ENCODE results near the gene MUCL1. TPM values are rescaled to one million over a fixed set of nuclear protein-coding genes. Genes with fewer than 3 reads are reported as not detected.
A peak's percentile ranks its signal among the peaks of the same experiment; 100 is the strongest.

Gene MUCL1, protein sequence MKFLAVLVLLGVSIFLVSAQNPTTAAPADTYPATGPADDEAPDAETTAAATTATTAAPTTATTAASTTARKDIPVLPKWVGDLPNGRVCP
- polyA plus RNA-seq (2011; rRNA removed) = not detected in 2 replicates
- not detected in 2 replicates for polyA plus RNA-seq (2012; cell fraction: cytosol; rRNA removed)
- not detected in 2 replicates for polyA plus RNA-seq (2012; cell fraction: nucleus; rRNA removed)
- polyA plus RNA-seq (2017; fragmentation: RNase III; extraction: RNeasy Plus Mini Kit Qiagen cat#74134 plus additional on column Dnase treatment) = not detected in 3 replicates
- not detected in 2 replicates for polyA minus RNA-seq (2011; rRNA and poly(A)+ RNA removed)

DNA sequence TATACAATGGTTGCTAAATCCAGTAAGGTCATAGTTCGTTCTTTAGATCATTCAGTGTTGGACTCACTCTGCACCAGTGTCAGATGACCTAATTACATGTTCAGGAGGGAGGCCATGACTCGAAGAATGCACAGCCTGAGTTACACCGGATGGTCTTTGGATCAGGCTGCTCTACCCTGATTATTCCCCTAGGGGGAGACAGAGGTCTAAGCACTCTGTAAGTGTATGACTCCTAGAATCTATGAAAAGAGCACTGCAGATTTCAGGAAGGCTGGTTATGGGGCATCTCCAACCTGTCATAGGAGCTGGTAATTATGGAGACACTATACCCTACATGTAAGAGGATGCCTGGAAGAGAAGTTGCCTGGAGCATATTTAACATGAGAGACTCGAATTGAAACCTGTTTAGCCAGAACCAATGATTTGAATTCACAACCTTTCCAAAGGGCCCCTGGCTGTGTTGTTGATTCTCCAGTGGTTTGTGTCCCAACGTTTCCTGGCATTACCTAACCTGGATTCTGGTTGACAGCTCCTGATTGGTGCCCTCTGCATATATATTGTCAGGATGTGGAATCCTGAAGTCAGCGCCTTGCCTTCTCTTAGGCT is at the start of gene MUCL1:
Gene MUCL1, plus strand, starts transcription at position 584 of the 606 bp plus-strand sequence. CDS start 67 bp downstream, outside the sequence.
- FAIRE-seq (peak; percentile 94), ATAC-seq (peak; percentile 98 to 99), DNase-seq (ENCODE audit: low read depth in 1 of 2, low spot score in 1 of 2) (peak; percentile 52 to 71)
- 19% methylated on average over 6 of the region's 6 CpGs for WGBS (ENCODE audit: missing lambda C conversion rate)
- no peak for TF ChIP-seq HOXB13 (CRISPR knock-in tag; IDR thresholded peaks at IDR 0.05; ENCODE audit: low read depth)
- TF ChIP-seq, protein P1, sequence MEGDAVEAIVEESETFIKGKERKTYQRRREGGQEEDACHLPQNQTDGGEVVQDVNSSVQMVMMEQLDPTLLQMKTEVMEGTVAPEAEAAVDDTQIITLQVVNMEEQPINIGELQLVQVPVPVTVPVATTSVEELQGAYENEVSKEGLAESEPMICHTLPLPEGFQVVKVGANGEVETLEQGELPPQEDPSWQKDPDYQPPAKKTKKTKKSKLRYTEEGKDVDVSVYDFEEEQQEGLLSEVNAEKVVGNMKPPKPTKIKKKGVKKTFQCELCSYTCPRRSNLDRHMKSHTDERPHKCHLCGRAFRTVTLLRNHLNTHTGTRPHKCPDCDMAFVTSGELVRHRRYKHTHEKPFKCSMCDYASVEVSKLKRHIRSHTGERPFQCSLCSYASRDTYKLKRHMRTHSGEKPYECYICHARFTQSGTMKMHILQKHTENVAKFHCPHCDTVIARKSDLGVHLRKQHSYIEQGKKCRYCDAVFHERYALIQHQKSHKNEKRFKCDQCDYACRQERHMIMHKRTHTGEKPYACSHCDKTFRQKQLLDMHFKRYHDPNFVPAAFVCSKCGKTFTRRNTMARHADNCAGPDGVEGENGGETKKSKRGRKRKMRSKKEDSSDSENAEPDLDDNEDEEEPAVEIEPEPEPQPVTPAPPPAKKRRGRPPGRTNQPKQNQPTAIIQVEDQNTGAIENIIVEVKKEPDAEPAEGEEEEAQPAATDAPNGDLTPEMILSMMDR (IDR thresholded peaks at IDR 0.05) = peak; percentile 75
- peak; percentile 79 to 91 for TF ChIP-seq RAD21 (conservative IDR thresholded peaks at IDR 0.05 in 1 of 2, IDR thresholded peaks at IDR 0.05 in 1 of 2)
- TF ChIP-seq JUNB (IDR thresholded peaks at IDR 0.05) = no peak
- peak; percentile 77 for TF ChIP-seq SMC3 (IDR thresholded peaks at IDR 0.05)
- Histone ChIP-seq H3K4me2 (no peak within 1 kb of the TSS), H3K4me3 (no peak within 1 kb of the TSS), H3K27ac (no peak within 1 kb of the TSS), H3K4me1 (no peaks in the 10 kb centered on the region), H3K9me3 (no peaks in the 10 kb centered on the region)
- ChIA-PET POLR2A (no interaction called here), CTCF (interaction anchor here (0.6 to 5.0 kb wide), 12 partner anchors 9 to 734 kb away, joined by 3 to 53 read pairs (median 4); no protein-coding TSS in a partner anchor)

DNA sequence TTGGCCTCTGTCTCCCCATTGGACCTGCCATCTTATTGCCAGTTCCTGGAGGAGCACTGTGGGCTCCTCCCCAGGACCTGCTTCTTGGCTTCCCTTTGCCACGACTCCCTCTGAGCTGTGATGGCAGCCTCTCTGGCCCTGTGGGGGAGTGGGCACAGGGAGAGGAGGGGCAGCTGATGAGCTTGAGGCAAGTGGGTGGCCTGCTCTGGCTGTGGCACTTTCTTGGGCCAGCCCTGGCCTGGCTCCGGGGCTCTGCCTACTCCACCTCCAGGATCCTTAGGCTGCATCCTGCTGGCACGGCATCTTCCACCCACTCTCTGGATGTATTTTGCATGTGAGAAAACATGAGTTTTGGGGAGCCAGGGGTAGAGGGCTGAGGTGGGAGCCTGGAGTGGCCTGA is 32.6 kb upstream of the MUCL1 start:
- ChIA-PET CTCF (no interaction called here), POLR2A (no interaction called here)
- DNase-seq (ENCODE audit: low read depth in 1 of 2, low spot score in 1 of 2) (no peak), ATAC-seq (no peak), FAIRE-seq (no peak)
- Histone ChIP-seq H3K27ac (no peak overlapping the region), H3K4me3 (no peak overlapping the region), H3K9me3 (no peaks in the 10 kb centered on the region; the same call in 2 of the 3 replicates), H3K4me1 (no peaks in the 10 kb centered on the region), H3K4me2 (no peak overlapping the region)
- TF ChIP-seq MAZ (IDR thresholded peaks at IDR 0.05; ENCODE audit: borderline replicate concordance, low read depth, low read length) = no peak
- TF ChIP-seq, protein P2, sequence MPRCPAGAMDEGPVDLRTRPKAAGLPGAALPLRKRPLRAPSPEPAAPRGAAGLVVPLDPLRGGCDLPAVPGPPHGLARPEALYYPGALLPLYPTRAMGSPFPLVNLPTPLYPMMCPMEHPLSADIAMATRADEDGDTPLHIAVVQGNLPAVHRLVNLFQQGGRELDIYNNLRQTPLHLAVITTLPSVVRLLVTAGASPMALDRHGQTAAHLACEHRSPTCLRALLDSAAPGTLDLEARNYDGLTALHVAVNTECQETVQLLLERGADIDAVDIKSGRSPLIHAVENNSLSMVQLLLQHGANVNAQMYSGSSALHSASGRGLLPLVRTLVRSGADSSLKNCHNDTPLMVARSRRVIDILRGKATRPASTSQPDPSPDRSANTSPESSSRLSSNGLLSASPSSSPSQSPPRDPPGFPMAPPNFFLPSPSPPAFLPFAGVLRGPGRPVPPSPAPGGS (IDR thresholded peaks at IDR 0.05) = no peak
- no peak for TF ChIP-seq CBX2 (IDR thresholded peaks at IDR 0.05; ENCODE audit: borderline replicate concordance, low read depth)
- no peak for TF ChIP-seq EP300 (IDR thresholded peaks at IDR 0.05)
- TF ChIP-seq, protein P3, sequence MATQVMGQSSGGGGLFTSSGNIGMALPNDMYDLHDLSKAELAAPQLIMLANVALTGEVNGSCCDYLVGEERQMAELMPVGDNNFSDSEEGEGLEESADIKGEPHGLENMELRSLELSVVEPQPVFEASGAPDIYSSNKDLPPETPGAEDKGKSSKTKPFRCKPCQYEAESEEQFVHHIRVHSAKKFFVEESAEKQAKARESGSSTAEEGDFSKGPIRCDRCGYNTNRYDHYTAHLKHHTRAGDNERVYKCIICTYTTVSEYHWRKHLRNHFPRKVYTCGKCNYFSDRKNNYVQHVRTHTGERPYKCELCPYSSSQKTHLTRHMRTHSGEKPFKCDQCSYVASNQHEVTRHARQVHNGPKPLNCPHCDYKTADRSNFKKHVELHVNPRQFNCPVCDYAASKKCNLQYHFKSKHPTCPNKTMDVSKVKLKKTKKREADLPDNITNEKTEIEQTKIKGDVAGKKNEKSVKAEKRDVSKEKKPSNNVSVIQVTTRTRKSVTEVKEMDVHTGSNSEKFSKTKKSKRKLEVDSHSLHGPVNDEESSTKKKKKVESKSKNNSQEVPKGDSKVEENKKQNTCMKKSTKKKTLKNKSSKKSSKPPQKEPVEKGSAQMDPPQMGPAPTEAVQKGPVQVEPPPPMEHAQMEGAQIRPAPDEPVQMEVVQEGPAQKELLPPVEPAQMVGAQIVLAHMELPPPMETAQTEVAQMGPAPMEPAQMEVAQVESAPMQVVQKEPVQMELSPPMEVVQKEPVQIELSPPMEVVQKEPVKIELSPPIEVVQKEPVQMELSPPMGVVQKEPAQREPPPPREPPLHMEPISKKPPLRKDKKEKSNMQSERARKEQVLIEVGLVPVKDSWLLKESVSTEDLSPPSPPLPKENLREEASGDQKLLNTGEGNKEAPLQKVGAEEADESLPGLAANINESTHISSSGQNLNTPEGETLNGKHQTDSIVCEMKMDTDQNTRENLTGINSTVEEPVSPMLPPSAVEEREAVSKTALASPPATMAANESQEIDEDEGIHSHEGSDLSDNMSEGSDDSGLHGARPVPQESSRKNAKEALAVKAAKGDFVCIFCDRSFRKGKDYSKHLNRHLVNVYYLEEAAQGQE (IDR thresholded peaks at IDR 0.05) = no peak
- TF ChIP-seq HDAC2 (IDR thresholded peaks at IDR 0.05) = no peak
- TF ChIP-seq EHMT2 (IDR thresholded peaks at IDR 0.05; ENCODE audit: low read depth) = no peak
- TF ChIP-seq, protein P4, sequence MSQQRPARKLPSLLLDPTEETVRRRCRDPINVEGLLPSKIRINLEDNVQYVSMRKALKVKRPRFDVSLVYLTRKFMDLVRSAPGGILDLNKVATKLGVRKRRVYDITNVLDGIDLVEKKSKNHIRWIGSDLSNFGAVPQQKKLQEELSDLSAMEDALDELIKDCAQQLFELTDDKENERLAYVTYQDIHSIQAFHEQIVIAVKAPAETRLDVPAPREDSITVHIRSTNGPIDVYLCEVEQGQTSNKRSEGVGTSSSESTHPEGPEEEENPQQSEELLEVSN (IDR thresholded peaks at IDR 0.05; ENCODE audit: borderline replicate concordance, low read depth) = no peak
- no peak for TF ChIP-seq RAD21 (conservative IDR thresholded peaks at IDR 0.05 in 1 of 2, IDR thresholded peaks at IDR 0.05 in 1 of 2)
- TF ChIP-seq, protein P5, sequence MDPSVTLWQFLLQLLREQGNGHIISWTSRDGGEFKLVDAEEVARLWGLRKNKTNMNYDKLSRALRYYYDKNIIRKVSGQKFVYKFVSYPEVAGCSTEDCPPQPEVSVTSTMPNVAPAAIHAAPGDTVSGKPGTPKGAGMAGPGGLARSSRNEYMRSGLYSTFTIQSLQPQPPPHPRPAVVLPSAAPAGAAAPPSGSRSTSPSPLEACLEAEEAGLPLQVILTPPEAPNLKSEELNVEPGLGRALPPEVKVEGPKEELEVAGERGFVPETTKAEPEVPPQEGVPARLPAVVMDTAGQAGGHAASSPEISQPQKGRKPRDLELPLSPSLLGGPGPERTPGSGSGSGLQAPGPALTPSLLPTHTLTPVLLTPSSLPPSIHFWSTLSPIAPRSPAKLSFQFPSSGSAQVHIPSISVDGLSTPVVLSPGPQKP (IDR thresholded peaks at IDR 0.05; ENCODE audit: low read depth, low read length) = no peak
- no peak for TF ChIP-seq KDM1A (IDR thresholded peaks at IDR 0.05; ENCODE audit: low read depth)
- TF ChIP-seq CEBPB (IDR thresholded peaks at IDR 0.05) = no peak
- no peak for TF ChIP-seq RARB (CRISPR knock-in tag; IDR thresholded peaks at IDR 0.05)
- TF ChIP-seq, protein P6, sequence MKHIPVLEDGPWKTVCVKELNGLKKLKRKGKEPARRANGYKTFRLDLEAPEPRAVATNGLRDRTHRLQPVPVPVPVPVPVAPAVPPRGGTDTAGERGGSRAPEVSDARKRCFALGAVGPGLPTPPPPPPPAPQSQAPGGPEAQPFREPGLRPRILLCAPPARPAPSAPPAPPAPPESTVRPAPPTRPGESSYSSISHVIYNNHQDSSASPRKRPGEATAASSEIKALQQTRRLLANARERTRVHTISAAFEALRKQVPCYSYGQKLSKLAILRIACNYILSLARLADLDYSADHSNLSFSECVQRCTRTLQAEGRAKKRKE (CRISPR knock-in tag; IDR thresholded peaks at IDR 0.05; ENCODE audit: low read depth) = no peak
- TF ChIP-seq RNF2 (IDR thresholded peaks at IDR 0.05; ENCODE audit: borderline replicate concordance, low read depth) = no peak
- TF ChIP-seq, protein P7, sequence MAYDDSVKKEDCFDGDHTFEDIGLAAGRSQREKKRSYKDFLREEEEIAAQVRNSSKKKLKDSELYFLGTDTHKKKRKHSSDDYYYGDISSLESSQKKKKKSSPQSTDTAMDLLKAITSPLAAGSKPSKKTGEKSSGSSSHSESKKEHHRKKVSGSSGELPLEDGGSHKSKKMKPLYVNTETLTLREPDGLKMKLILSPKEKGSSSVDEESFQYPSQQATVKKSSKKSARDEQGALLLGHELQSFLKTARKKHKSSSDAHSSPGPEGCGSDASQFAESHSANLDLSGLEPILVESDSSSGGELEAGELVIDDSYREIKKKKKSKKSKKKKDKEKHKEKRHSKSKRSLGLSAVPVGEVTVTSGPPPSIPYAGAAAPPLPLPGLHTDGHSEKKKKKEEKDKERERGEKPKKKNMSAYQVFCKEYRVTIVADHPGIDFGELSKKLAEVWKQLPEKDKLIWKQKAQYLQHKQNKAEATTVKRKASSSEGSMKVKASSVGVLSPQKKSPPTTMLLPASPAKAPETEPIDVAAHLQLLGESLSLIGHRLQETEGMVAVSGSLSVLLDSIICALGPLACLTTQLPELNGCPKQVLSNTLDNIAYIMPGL (CRISPR knock-in tag; IDR thresholded peaks at IDR 0.05; ENCODE audit: borderline replicate concordance) = no peak
- WGBS (ENCODE audit: missing lambda C conversion rate) = 44% methylated on average over 2 of the region's 3 CpGs

All from A549 (cell line).